Stimulated activated CD4-positive, alpha-beta T cell treated with anti-CD3 and anti-CD28 coated beads, Interleukin-12 subunit alpha, Interleukin-12 subunit beta, amount 100 ng/mL, for 24 hours (primary cell): Measurements from ENCODE around the gene UBXN2A.
"Not testable (repeated sequence)": the region's sequence is repeated elsewhere in the genome, so short reads cannot be mapped to it uniquely, and the experiment has no call there.

Source experiments
- DNase-seq, 2 experiments: peaks; one replicate each; pipeline ENCODE4 v3.0.0-alpha.2; 2020; ENCODE audit warnings: low read depth in 2 of 2

Gene UBXN2A

GRCh38 chr2:23940718-23941620 is 706 bp downstream of the UBXN2A start:
- peak; percentile 11 to 36 for DNase-seq

GRCh38 chr2:23941644-23942043 is 1.4 kb downstream of the UBXN2A start:
- DNase-seq = no peak

GRCh38 chr2:23943666-23944065 is 3.4 kb downstream of the UBXN2A start:
- no peak for DNase-seq

GRCh38 chr2:23944527-23944926 is 4.3 kb downstream of the UBXN2A start:
- DNase-seq = no peak

GRCh38 chr2:23944976-23945375 is 4.7 kb downstream of the UBXN2A start:
- no peak for DNase-seq

GRCh38 chr2:23947350-23947749 is 7.1 kb downstream of the UBXN2A start:
- no peak for DNase-seq

- DNase-seq = not testable (repeated sequence)
Measured at GRCh38 chr2:23952558-23952957, 12.3 kb downstream of the UBXN2A start.

- DNase-seq = no peak
Measured at GRCh38 chr2:23953625-23954024, 13.4 kb downstream of the UBXN2A start.

- DNase-seq = no peak
Measured at GRCh38 chr2:23954325-23955014, 14.2 kb downstream of the UBXN2A start.

GRCh38 chr2:23967846-23968245 is 27.6 kb downstream of the UBXN2A start:
- DNase-seq = no peak

GRCh38 chr2:23976883-23977282 is 36.6 kb downstream of the UBXN2A start:
- DNase-seq = no peak

GRCh38 chr2:23988371-23988770 is 48.1 kb downstream of the UBXN2A start:
- no peak for DNase-seq

GRCh38 chr2:23992931-23993330 is 52.7 kb downstream of the UBXN2A start:
- DNase-seq = no peak

GRCh38 chr2:23993736-23994269 is 53.5 kb downstream of the UBXN2A start:
- no peak for DNase-seq

- DNase-seq = no peak
Measured at GRCh38 chr2:23994567-23994966, 54.3 kb downstream of the UBXN2A start.

GRCh38 chr2:24007693-24008092 is 67.4 kb downstream of the UBXN2A start:
- DNase-seq = no peak

- DNase-seq = no peak
Measured at GRCh38 chr2:24008672-24009366, 68.6 kb downstream of the UBXN2A start.

- DNase-seq = no peak
Measured at GRCh38 chr2:24009367-24009679, 69.1 kb downstream of the UBXN2A start.

GRCh38 chr2:24009680-24010476 is 69.6 kb downstream of the UBXN2A start, which contains the start of gene MFSD2B:
TSS of gene MFSD2B (plus strand) at chr2:24010085. CDS start at chr2:24010097, 12 bp downstream.
- no peak for DNase-seq

- no peak for DNase-seq
Measured at GRCh38 chr2:24010477-24011249, 70.4 kb downstream of the UBXN2A start.
